GM21825 (cell line): Measurements from ENCODE around the gene CST7.
"Not testable (repeated sequence)": the region's sequence is repeated elsewhere in the genome, so short reads cannot be mapped to it uniquely, and the experiment has no call there.

ENCODE experiments used
- ATAC-seq: cut with Tn5 transposase; IDR thresholded peaks from one replicate; pipeline ENCODE4 v1.9.1; 2021; ENCODE audit warnings: mild to moderate bottlenecking, moderate library complexity; ENCODE audit not compliant: unreplicated experiment

The CST7 gene

DNA sequence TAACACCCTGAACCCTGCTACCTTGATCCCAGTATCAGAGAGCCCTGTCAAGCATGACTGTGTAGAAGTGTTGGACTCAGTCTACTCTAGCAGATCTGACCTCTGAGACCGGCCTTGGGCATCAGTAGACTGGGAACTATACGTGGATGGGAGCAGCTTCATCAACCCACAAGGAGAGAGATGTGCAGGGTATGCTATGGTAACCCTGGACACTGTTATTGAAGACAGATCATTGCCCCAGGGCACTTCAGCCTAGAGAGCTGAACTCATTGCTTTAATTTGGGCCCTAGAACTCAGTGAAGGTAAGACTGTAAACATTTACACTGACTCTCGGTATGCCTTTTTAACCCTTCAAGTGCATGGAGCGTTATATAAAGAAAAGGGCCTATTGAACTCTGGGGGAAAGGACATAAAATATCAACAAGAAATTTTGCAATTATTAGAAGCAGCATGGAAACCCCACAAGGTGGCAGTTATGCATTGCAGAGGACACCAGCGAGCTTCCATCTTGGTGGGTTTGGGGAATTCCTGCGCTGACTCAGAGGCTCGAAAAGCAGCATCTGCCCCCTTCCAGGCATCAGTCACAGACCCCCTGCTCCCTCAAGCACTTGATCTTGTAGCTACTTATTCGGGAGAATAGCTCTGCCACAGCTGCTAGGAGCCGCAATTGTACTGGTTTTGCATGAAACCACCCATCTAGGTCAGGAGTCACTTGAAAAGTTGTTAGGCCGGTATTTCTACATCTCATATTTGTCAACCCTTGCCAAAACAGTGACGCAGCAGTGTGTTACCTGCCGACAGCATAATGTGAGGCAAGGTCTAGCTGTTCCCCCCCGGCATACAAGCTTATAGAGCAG is 19.0 kb upstream of the CST7 start:
- not testable (repeated sequence) for ATAC-seq

DNA sequence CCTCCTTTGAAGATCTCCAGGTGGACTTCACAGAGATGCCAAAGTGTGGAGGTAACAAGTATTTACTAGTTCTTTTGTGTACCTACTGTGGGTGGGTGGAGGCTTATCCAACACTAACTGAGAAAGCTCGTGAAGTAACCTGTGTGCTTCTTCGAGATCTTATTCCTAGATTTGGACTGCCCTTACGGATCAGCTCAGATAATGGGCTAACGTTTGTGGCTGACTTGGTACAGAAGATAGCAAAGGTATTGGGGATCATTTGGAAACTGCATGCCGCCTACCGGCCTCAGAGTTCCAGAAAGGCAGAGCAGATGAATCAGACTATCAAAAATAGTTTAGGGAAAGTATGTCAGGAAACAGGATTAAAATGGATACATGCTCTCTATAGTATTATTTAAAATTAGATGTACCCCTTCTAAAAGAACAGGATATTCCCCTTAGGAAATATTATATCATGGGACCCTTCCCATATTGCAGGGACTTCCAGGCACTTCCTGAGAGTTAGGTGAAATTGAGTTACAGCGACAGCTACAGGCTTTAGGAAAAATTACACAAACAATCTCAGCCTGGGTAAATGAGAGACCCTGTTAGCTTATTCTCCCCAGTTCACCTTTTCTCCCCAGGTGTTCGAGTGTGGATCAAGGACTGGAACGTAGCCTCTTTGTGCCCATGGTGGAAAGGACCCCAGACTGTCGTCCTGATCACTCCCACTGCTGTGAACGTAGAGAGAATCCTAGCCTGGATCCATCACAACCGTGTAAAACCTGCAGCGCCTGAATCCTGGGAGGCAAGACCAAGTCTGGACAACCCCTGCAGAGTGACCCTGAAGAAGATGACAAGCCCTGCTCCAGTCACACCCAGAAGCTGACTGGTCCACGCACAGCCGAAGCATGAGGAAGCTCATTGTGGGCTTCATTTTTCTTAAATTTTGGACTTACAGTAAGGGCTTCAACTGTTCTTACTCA is 18.1 kb upstream of the CST7 start:
- not testable (repeated sequence) for ATAC-seq

DNA sequence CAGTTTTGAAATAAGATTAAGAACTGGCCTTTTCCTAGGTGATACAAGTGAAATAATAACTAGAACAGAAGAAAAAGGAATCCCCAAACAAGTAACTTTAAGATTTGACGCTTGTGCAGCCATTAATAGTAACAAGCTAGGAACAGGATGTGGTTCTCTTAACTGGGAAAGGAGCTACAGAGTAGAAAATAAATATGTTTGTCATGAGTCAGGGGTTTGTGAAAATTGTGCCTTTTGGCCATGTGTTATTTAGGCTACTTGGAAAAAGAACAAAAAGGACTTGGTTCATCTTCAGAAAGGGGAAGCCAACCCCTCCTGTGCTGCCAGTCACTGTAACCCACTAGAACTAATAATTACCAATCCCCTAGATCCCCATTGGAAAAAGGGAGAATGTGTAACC is 17.2 kb upstream of the CST7 start:
- not testable (repeated sequence) for ATAC-seq

DNA sequence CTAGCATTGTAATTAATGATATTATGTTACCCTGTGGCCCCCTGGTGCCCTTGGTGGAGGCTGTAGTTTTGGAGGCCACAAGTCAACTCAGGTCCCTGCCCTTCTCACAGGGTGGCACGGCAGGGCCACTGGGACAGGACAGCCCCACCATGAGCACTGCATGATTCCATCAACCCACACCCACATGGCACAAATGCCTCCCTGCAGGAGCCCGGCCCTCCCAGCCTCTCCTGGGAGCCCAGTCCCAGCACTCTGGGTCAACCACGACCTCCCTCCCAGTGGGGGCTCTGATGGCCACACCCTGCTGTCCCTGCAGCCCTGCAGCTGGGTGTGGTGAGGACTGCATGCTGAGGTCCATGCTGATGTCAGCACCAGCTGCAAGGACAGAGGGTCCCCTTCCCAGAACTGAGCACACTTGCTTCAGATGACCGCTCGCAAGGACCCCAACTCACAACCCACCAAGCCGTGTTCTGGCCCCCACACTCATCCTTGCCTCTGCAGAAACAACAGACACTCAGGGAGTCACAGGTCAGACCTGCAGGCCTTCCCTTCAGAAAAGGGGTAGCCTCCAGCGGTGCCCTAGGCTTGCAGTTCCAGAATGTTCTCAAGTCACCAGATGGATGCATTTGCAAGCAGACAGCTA is 15.7 kb upstream of the CST7 start:
- no peak for ATAC-seq

DNA sequence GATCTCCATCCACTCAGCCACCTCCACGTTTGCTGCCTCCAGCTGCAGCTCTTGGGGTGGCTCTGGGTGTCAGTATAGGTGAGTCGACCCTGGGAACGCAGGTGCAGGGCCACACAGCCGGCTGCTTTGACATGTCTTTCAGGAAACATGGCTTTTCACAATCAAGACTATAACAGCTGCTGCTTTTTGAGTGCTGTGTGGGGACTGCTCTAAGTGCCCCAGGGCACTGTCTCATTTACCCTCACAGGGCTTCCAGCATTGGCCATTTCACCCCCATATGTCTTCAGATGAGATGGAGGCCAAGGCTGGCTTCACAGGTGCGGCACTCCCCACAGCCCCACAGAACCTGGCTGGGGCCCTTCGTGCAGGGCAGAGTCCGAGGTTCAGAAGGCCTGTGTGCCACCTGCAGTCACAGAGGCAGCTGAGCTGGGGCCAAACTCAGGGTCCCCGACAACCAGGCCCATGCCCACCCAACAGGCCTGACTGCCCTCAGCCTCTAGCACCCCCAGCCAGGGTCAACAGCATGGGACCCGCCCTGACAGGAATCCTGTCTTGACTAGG is 14.9 kb upstream of the CST7 start:
- no peak for ATAC-seq

DNA sequence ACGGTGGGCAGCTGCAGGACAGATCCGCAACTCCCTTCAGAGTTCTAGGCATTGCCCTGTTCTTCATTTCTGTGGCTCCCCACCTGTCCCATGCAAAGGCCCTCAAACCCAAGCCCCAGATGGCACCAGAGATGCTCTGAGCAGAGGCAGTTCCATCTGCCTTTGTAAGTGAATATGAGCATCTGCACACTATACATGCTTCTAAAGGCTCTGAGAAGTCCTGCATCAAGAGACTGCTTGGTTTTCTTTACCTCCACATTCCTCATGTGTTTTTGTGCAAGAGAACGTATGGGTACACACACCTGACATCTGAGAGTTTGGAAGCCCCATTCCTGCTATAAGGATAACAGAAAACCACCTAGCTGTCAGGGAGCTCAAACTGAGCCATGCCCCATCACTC is 14.4 kb upstream of the CST7 start:
- no peak for ATAC-seq

DNA sequence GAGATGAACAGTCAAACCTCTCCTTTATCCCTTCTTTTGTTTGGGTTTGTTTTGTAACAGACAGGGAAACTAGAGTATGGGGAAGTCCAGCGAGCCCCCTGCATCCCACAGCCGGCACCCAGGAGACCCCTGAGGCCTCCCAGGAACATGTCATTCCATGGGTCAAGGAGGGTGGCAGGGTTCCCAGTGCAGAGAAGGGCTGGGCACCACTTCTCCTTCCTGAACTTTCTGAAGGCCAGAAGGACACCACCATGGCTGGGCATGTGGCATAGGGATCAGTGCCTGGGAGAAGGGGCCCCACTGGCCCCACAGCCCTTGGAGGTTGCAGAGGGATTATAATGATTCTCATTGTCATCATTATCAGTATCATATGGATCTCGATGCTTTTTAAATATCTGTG is 13.9 kb upstream of the CST7 start:
- ATAC-seq: no peak

DNA sequence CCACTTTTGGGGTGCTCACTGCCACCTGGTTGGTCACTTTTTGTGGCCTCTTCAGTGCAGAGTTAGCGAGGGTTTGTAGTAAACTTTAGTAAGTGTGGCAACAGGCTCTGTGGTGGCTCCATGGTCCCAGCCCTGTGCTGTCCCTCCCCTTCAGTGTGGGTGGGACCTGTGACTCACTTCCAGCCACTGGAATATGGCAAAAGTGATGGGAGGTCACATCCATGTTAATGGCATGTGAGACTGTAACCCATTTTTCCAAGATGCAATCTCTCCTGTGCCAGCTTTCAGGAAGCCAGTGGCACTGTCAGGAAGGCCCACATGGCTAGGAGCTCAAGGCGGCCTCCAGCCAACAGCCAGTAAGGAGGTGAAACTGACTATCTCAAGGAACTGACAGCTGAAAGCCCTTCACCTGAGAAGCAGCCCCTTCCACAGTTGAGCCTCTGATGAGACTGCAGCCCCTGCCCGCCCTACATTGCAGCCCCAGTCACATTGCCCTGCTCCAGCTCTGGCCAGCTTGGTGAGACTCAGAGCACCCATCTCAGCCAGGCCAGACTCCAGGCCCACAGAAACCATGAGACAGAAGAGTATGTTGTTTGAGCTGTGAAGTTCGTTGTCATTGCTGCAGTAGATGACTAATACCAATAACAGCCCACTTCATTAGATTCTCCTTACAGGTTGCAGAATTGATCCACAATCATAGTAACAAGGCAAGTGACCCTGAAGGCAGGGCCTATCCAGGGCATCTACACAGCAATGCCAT is 13.1 kb upstream of the CST7 start:
- no peak for ATAC-seq

DNA sequence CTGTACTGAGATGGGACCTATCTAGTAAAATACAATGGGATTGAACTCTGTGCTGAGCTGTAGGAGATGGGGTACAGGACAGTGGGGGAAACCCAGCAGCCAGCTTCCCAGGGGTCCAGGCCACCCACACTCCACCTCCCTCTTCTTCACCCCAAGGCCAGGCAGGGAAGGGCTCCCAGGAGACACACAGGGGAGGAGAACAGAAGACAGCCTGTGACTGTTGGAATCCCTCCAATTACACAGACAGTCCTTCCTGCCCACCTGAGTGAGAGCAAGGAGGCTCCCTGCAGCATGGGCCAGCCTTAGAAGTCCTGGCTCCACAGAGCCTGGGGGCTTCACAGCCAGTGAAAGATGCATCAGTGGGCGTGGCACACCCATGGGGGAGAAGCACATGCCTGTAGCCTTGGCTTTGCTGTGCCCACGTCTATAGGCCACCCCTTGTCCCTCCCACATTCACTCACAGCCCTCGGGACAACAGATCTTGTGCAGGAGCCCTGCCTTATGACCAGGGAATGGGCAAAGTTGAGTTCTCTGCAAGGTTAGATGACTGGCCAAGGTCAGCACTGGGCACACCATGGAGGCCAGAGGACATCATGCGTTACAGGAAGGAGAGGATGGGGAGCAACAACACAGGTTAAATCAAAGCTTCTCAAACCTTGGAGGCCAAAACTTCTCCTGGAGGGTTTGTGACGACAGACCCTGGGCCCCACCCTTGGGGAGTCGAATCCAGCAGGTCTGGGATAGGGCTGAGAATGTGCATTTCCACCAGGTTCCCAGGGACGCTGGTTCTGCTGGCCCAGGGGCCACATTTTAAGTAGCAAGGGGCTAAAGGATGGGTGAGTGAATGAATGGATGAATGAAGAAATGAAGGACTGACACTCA is 12.3 kb upstream of the CST7 start:
- ATAC-seq: no peak

DNA sequence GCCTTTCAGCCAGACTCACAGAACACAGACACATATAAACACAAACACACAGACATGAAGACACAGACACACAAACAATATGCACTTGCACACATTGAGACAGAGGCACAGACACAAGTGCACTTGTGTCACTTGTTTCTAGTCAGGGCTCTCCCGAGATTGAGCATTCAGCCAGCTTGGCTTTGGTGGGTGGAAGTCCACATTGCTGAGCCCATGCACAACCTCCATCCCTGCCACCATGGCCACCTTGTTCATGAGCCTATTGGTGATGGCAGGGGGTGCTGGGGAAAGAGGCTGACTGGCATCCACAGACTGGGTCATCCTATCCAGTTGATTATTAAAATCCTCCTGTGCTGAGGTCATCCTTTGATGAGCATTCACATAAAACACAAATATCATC is 11.5 kb upstream of the CST7 start:
- ATAC-seq: no peak

DNA sequence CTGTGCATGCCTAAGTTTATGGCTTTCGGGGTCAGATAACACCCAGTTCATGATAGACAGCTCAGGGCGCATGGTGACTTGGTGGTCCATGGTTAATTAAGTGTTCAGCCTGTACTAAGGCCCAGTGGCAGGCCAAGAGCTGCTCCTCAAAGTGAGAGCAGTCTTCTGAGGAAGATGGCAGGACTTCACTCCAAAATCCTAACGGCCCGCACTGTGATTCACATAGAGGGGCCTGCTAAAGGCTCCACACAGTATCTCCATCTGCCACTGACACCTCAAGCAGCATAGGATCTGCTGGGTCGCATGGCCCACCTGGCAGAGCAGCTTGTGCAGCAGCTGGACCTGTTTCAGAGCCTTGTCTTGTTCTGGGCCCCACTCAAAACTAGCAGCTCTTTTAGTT is 10.6 kb upstream of the CST7 start:
- no peak for ATAC-seq

DNA sequence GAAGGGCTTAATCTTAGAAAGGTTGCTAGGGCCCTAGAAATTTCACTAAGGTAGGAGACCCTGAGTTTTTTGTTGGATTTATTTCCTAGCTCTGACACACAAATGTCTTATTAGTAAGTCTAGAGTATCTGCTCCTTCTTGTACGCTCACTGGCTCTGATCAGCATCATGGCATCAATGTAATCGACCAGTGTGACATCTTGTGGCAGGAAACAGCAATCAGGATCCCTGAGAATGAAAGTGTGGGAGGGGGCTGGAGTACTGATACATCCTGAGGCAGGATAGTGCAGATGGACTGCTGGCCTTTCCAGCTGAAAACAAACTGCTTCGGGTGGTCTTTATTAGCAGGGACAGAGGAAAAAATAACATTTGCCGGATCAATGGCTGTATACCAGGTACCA is 10.0 kb upstream of the CST7 start:
- ATAC-seq: no peak

DNA sequence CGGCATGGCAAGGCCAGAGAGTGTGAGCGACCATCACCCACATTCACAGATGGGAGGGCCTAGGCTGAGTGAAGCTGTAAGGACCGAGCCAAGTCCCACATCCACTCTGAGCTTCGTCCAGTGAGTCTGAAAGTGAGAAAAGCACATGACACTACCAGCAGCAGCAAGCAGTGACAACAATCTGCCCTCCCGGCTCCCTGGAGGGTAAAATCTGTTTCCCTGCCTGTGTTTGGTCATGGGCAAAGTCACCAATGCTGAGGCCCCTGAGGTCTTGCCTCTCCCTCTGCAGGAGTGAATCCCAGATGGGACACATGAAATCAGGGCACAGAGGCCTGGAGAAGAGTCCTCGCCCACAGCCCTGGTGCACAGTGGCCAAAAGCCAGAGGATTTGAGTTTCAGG is 6.4 kb upstream of the CST7 start:
- ATAC-seq: no peak

DNA sequence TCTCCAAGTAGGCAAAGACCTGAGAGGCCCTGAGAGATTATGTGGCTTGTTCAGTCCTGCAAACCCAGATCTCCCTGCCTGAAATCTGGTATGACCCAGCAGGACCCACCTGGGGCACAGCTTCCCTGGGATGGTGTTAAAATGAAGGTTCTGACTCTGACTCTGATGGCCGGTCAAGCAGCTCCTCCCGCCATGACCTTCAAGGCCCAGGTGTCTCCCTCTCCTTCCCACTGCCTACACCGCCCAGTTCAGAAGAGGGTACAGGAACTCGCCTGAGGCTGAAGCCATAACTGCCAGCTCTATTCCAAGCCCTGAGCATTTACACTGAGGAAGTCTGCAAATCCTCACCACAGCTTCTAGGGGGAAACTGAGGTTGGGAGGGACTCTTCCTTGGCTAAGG is 5.9 kb upstream of the CST7 start:
- ATAC-seq: no peak

DNA sequence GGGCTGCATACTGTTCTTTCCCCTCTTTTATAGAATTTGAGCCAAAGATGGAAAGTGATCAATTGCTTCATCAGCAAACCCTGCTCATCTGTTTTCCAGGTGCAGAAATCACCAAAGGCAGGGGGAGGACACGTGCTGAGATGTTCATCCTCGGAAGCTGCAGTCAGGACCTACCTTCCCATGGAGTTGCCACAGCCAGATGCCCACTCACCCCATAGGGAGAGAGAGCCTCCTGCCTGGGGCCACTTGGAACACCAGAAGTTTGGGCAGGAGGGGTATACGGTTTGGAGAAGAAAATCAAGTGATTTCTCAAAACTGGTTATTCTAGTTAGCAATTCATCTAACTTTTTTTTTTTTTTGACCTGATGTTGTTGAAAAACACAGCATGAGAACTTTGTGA is 5.3 kb upstream of the CST7 start:
- no peak for ATAC-seq

DNA sequence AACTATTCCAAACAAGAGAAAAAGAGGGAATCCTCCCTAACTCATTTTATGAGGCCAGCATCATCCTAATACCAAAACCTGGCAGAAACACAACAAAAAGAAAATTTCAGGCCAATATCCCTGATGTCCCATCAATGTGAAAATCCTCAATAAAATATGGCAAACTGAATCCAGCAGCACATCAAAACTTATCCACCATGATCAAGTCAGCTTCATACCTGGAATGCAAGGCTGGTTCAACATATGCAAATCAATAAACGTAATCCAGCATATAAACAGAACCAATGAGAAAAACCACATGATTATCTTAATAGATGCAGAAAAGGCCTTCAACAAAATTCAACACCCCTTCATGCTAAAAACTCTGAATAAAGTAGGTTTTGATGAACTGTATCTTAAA is 2.7 kb upstream of the CST7 start:
- not testable (repeated sequence) for ATAC-seq

DNA sequence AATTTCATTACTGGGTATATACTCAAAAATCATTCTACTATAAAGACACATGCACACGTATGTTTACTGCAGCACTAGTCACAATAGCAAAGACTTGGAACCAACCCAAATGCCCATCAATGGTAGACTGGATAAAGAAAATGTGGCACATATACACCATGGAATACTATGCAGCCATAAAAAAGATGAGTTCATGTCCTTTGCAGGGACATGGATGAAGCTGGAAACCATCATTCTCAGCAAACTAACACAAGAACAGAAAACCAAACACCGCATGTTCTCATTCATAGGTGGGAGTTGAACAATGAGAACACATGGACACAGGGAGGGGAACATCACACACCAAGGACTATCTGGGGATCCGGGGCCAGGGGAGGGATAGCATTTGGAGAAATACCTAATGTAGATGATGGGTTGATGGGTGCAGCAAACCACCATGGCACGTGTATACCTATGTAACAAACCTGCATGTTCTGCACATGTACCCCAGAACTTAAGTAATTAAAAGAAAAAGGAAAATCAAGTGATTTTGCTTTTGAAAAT is 602 bp upstream of the CST7 start:
- ATAC-seq: not testable (repeated sequence)

DNA sequence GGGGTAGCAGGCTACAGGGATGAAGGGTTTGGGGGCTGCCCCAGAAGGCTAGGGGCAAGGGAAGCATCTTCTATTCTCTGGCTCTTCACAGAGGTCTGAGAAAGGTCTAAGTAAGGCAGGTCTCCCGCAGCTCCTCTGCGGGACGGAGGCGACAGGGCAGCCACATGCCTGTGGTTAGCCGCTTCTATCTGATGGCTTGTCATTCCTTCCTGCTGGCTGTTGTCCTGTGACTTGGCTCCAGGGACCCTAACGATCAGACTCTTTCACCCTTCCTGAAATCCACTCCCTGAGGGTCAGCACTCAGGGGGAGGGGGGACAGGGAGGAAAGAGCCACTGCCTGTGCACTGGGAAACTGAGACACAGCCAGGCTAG is 673 bp downstream of the CST7 start:
- ATAC-seq: no peak

DNA sequence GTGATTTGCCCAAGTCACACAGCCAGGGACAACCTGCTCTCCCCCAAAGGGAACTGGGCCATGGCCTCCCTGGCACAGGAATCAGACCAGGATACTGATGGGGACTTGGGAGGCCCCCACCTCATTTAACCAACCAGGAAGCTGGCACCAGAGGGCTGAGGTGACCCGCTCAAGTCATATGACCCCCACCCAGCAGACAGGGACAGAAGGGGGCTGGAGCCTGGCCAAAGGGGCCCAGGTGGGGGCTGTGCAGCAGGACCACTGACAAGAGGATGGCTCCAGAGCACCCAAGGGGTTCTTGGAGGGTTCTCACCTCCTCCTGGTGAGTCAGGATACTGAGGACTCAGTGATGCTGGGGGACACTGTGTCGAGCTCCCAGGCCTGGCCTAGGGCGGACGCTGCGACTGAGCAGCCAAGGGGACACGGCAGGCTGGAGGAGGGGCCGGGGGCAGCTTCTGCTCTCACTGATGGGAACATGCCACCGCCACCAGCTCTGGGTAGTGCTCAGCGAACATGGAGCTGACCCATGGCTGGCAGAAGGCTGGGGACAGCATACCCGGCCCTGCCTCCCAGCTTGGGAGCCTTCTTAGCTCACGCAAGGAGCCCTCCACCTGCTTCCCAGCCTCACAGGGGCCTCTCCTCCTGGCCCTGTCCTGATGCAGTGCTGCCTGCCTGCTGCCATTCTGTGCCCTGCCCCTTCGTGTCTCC is 1.2 kb downstream of the CST7 start:
- ATAC-seq: no peak
